Heart left ventricle (tissue), 16 donors: ENCODE measurements around the gene SLC18A3. TPM values are rescaled to one million over a fixed set of nuclear protein-coding genes. Genes with fewer than 3 reads are reported as not detected.

Experiments used
- ATAC-seq, 4 donors: fragments of 200-7000 bp; cut with Tn5 transposase; one replicate each; pipeline ENCODE4 v1.9.1; 2020 to 2022; ENCODE audit warnings: moderate library complexity in 4 of 4, mild to moderate bottlenecking in 3 of 4, moderate number of reproducible peaks in 1 of 4
- DNase-seq, 5 donors: peaks; one replicate each; pipeline ENCODE4 v3.0.0-alpha.2; 2020
- H3K27ac ChIP-seq, 12 donors: fragments of 200-600 bp; sonication (generic) in 4 of 12; one replicate each; pipeline versions ENCODE4 v1.5.0 to v1.8.0; 2016 to 2022; ENCODE audit warnings: mild to moderate bottlenecking in 2 of 12
- H3K27me3 ChIP-seq, 9 donors: fragments of 200-600 bp; sonication (generic) in 2 of 9; one replicate each; pipeline versions ENCODE4 v1.5.1 to v1.8.0; 2016 to 2022; ENCODE audit warnings: mild to moderate bottlenecking in 3 of 9
- H3K36me3 ChIP-seq, 9 donors: fragments of 200-600 bp; sonication (generic) in 2 of 9; one replicate each; pipeline versions ENCODE4 v1.5.0 to v1.8.0; 2018 to 2022; ENCODE audit warnings: mild to moderate bottlenecking in 2 of 9
- H3K4me1 ChIP-seq, 12 donors: fragments of 200-600 bp; sonication (generic) in 4 of 12; one replicate each; pipeline versions ENCODE4 v1.5.0 to v1.8.0; 2016 to 2022; ENCODE audit warnings: mild to moderate bottlenecking in 3 of 12
- H3K4me3 ChIP-seq, 12 donors: fragments of 200-600 bp; sonication (generic) in 4 of 12; one replicate each; pipeline versions ENCODE4 v1.5.0 to v1.8.0; 2017 to 2022; ENCODE audit warnings: mild to moderate bottlenecking in 9 of 12, moderate library complexity in 4 of 12
- H3K9me3 ChIP-seq, 12 donors: fragments of 200-600 bp; sonication (generic) in 4 of 12; one replicate each; pipeline versions ENCODE4 v1.5.0 to v1.8.0; 2016 to 2022; ENCODE audit warnings: mild to moderate bottlenecking in 1 of 12
- CTCF ChIP-seq, 12 donors: fragments of 200-600 bp; sonication (generic) in 4 of 12; IDR thresholded peaks; one replicate each; pipeline versions ENCODE4 v1.5.0 to v1.8.0; 2018 to 2022; ENCODE audit warnings: antibody characterized with exemption in 12 of 12, mild to moderate bottlenecking in 5 of 12
- POLR2A ChIP-seq, 2 donors: fragments of 450-650 bp; IDR thresholded peaks; one replicate each; pipeline ENCODE4 v1.6.1; 2017; ENCODE audit warnings: antibody characterized with exemption in 2 of 2, mild to moderate bottlenecking in 2 of 2, moderate library complexity in 2 of 2
- WGBS, 4 donors: extraction: QIAGEN DNeasy Blood & Tissue Kit in 2 of 4; methylation state at CpG; one replicate each; pipeline versions ENCODE4 v1.1.5 to v1.1.7; 2013 to 2018; 5-methylcytosine and 5-hydroxymethylcytosine counted together
- intact Hi-C, 10 donors: fragments of 100-400 bp; cut with DNase I; formaldehyde crosslinking; loops; one replicate each; pipeline versions ENCODE4 v1.11.1 to v1.14.2; 2022
- polyA plus RNA-seq, 2 donors: library from polyadenylated mRNA; stranded (reverse); fragments of 200-250 nt; gene quantifications; one replicate each; pipeline ENCODE4 v1.2.3, GENCODE V29; 2013
- total RNA-seq, 9 donors: library from RNA; depleted of rRNA in 2 of 9; stranded (reverse); fragments of >200 nt in 2 of 9; fragmentation: NEBNext Ultra II Directional in 3 of 9; extraction: Animal tissue kit (Norgen Biotek cat#: 25700) in 3 of 9; gene quantifications; one replicate each; pipeline versions ENCODE4 v1.1.0 to v1.2.4, GENCODE V29; 2016 to 2023
- donor health status: ischemic (EF 13 %, LVEDD 7.1; RV severe dilation, severe dysfunction).
- donor health status: healthy with polysubstance abuse.
- donor health status: DM: no; HTN: yes; CAD: no.
- donor health status: DM: no; HTN: no; CAD: no.
- donor health status: ischemic (EF 25% LVEDD 6.9; RV normal size, moderate dysfunction).
- donor health status: ischemic (EF 25% LVEDD 5.7; RV mildly dilated, moderate dysfunction).
- donor health status: healthy.
- donor health status: DM: yes; HTN: yes; CAD: no.
- donor health status: ischemic (EF 35%, LVEDD 5.7; RV mildly dilated, moderate dysfunction).
- donor health status: nonischemic (EF 11% LVEDD 7.7; RV severe dilation, severe dysfunction).
- donor health status: DM: yes; HTN: yes; CAD: no.
- donor health status: PGD.
- donor health status: ischemic (EF 29% LVEDD 5.4; RV normal size, mild dysfunction).
- donor health status: nonischemic (EF 23%, LVEDD 6.1; RV moderate dilation, normal function).

SLC18A3 gene
- total and polyA plus RNA-seq, 11 donors, result not detected

GRCh38 chr10:49652421-49653272 is 42.5 kb downstream of the SLC18A3 start:
- intact Hi-C loops, result no loop called here
- Histone ChIP-seq H3K4me1 (no peaks in the 10 kb centered on the region), H3K36me3 (no peaks in the 10 kb centered on the region), H3K9me3 (peaks cover 0 to 3% (median 0%) of the 10 kb centered on the region in 12 donors), H3K4me3 (no peak overlapping the region), H3K27ac (no peak overlapping the region), H3K27me3 (peaks cover 0 to 31% (median 4%) of the 10 kb centered on the region in 9 donors)
- DNase-seq, result no peak
- WGBS, 4 donors, result 74 to 84% (median 80%) methylated on average over 15 of the region's 15 CpGs
- no peak for TF ChIP-seq CTCF (IDR thresholded peaks at IDR 0.05)
- no peak for TF ChIP-seq POLR2A (IDR thresholded peaks at IDR 0.05)
- no peak for ATAC-seq

- 74 to 89% (median 83%) methylated on average over 5 to 11 of the region's 11 CpGs for WGBS, 4 donors
- no peaks in the 10 kb centered on the region for H3K36me3 ChIP-seq
These were observed 43.3 kb downstream of the SLC18A3 start for GRCh38 chr10:49653273-49653929.

GRCh38 chr10:49654036-49654693 is 44.1 kb downstream of the SLC18A3 start:
- H3K36me3 ChIP-seq, result no peaks in the 10 kb centered on the region
- TF ChIP-seq POLR2A (IDR thresholded peaks at IDR 0.05) (no peak), CTCF (IDR thresholded peaks at IDR 0.05) (no peak)
- no peaks in the 10 kb centered on the region for H3K4me1 ChIP-seq
- no peak overlapping the region for H3K4me3 ChIP-seq
- WGBS, 4 donors, result 40 to 46% (median 44%) methylated on average over 3 to 5 of the region's 5 CpGs
- no peak for ATAC-seq
- no peak for DNase-seq
- peaks cover 0 to 11% (median 4%) of the 10 kb centered on the region in 12 donors for H3K9me3 ChIP-seq
- intact Hi-C loops, result no loop called here
- no peak overlapping the region for H3K27ac ChIP-seq
- H3K27me3 ChIP-seq, result peaks cover 0 to 27% (median 4%) of the 10 kb centered on the region in 9 donors

More at GRCh38 chr10:49653273-49653929, 43.3 kb downstream of the SLC18A3 start:
- Histone ChIP-seq H3K27me3 (peaks cover 0 to 31% (median 4%) of the 10 kb centered on the region in 9 donors), H3K4me1 (no peaks in the 10 kb centered on the region), H3K4me3 (no peak overlapping the region), H3K27ac (no peak overlapping the region), H3K9me3 (peaks cover 0 to 3% (median 0%) of the 10 kb centered on the region in 12 donors)
- ATAC-seq (no peak), DNase-seq (no peak)
- intact Hi-C loops, result no loop called here
- no peak for TF ChIP-seq CTCF (IDR thresholded peaks at IDR 0.05)
- TF ChIP-seq POLR2A (IDR thresholded peaks at IDR 0.05), result no peak

- TF ChIP-seq CTCF (IDR thresholded peaks at IDR 0.05) (no peak), POLR2A (IDR thresholded peaks at IDR 0.05) (no peak)
- WGBS, 4 donors, result 85 to 88% (median 85%) methylated on average over 14 to 18 of the region's 18 CpGs
- Histone ChIP-seq H3K4me1 (no peaks in the 10 kb centered on the region), H3K9me3 (peaks cover 0 to 18% (median 9%) of the 10 kb centered on the region in 12 donors), H3K4me3 (no peak overlapping the region), H3K36me3 (no peaks in the 10 kb centered on the region), H3K27me3 (peaks cover 0 to 23% (median 0%) of the 10 kb centered on the region in 9 donors), H3K27ac (no peak overlapping the region)
- no peak for DNase-seq
- no peak for ATAC-seq
- intact Hi-C loops, result no loop called here
These were observed 45.0 kb downstream of the SLC18A3 start for GRCh38 chr10:49655099-49655498.
